ENCODE measurements around the gene TMEM132E.
A peak's percentile ranks its signal among the peaks of the same experiment; 100 is the strongest.
"Not testable (repeated sequence)": the region's sequence is repeated elsewhere in the genome, so short reads cannot be mapped to it uniquely, and the experiment has no call there.

The TMEM132E gene

DNA sequence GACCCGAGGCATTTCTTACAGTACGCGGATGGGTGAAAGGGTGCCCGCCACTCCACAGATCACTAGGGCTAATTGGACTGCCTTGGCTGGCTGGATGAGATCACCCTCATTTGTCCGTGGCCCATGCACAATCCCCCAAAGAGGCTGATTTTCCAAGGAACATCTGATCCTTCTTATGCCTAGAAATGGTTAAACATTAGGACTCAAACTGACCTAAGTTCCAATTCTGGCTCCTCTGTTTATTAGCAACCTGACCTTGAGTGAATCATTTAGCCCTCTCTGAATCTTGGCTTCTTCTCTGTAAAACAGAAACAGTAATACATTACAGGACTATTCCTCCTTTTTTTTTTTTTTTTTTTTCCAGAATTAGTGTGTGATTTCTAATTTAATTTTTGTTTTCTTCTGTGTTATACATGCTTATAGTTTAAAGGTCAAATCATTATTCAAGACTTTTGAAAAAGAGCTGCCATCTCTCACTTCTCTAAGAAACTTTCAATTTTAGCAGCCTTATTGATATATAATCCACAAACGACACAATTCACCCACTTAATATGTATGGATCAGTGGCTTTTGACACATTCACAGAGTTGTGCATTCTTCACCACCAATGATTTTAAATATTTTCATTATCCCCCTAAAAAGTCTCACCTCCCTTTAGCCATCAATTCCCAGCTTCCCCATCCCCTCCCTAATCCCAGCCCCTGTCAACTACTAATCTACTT lies 45.4 kb upstream of the TMEM132E start:
- Histone ChIP-seq H3K27ac (ENCODE audit: extremely low read depth, low read depth, low read length) (no peak overlapping the region), H3K36me3 (ENCODE audit: control insufficient read depth in 2 of 2, insufficient read depth in 1 of 2, low read length in 2 of 2) (no peaks in the 10 kb centered on the region), H3K9me3 (ENCODE audit: control insufficient read depth, insufficient read depth, low read depth, low read length) (no peaks in the 10 kb centered on the region), H3K4me3 (ENCODE audit: low read depth, low read length) (no peak overlapping the region), H3K4me1 (ENCODE audit: control insufficient read depth, insufficient read depth, low read length) (no peaks in the 10 kb centered on the region)
- ChIA-PET CTCF (interaction anchor here (0.7 to 2.8 kb wide), 2 partner anchors 8 to 287 kb away, joined by 3 to 17 read pairs; no protein-coding TSS in a partner anchor), POLR2A (no interaction called here)
- TF ChIP-seq SALL2 (tag by site-specific recombination; IDR thresholded peaks at IDR 0.05; ENCODE audit: borderline replicate concordance) (no peak), ZNF221 (tag by site-specific recombination; IDR thresholded peaks at IDR 0.05; ENCODE audit: borderline replicate concordance) (no peak), ZNF292 (tag by site-specific recombination; IDR thresholded peaks at IDR 0.05; ENCODE audit: borderline replicate concordance, low read depth) (no peak), ZNF202 (tag by site-specific recombination; IDR thresholded peaks at IDR 0.05; ENCODE audit: borderline replicate concordance) (no peak), ZNF155 (tag by site-specific recombination; IDR thresholded peaks at IDR 0.05) (no peak), ZBTB26 (tag by site-specific recombination; optimal IDR thresholded peaks at IDR 0.05) (no peak), BCL11A (tag by site-specific recombination; IDR thresholded peaks at IDR 0.05; ENCODE audit: low read depth) (no peak), ZFP37 (tag by site-specific recombination; IDR thresholded peaks at IDR 0.05) (no peak), ZNF514 (tag by site-specific recombination; IDR thresholded peaks at IDR 0.05) (no peak)
- TF ChIP-seq, protein P1, sequence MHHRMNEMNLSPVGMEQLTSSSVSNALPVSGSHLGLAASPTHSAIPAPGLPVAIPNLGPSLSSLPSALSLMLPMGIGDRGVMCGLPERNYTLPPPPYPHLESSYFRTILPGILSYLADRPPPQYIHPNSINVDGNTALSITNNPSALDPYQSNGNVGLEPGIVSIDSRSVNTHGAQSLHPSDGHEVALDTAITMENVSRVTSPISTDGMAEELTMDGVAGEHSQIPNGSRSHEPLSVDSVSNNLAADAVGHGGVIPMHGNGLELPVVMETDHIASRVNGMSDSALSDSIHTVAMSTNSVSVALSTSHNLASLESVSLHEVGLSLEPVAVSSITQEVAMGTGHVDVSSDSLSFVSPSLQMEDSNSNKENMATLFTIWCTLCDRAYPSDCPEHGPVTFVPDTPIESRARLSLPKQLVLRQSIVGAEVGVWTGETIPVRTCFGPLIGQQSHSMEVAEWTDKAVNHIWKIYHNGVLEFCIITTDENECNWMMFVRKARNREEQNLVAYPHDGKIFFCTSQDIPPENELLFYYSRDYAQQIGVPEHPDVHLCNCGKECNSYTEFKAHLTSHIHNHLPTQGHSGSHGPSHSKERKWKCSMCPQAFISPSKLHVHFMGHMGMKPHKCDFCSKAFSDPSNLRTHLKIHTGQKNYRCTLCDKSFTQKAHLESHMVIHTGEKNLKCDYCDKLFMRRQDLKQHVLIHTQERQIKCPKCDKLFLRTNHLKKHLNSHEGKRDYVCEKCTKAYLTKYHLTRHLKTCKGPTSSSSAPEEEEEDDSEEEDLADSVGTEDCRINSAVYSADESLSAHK (tag by site-specific recombination; IDR thresholded peaks at IDR 0.05): no peak

GRCh38 chr17:34537445-34537844 lies 41.9 kb upstream of the TMEM132E start:
- Histone ChIP-seq H3K27ac (ENCODE audit: extremely low read depth, low read depth, low read length) (no peak overlapping the region), H3K36me3 (ENCODE audit: control insufficient read depth in 2 of 2, insufficient read depth in 1 of 2, low read length in 2 of 2) (no peaks in the 10 kb centered on the region), H3K4me1 (ENCODE audit: control insufficient read depth, insufficient read depth, low read length) (no peaks in the 10 kb centered on the region), H3K4me3 (ENCODE audit: low read depth, low read length) (no peak overlapping the region), H3K9me3 (ENCODE audit: control insufficient read depth, insufficient read depth, low read depth, low read length) (no peaks in the 10 kb centered on the region)
- ChIA-PET POLR2A (no interaction called here), CTCF (interaction anchor here (0.7 kb wide), 1 partner anchor 20 kb away, joined by 3 read pairs; no protein-coding TSS in a partner anchor)
- TF ChIP-seq, protein P2, sequence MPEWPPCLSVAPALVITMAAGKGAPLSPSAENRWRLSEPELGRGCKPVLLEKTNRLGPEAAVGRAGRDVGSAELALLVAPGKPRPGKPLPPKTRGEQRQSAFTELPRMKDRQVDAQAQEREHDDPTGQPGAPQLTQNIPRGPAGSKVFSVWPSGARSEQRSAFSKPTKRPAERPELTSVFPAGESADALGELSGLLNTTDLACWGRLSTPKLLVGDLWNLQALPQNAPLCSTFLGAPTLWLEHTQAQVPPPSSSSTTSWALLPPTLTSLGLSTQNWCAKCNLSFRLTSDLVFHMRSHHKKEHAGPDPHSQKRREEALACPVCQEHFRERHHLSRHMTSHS (tag by site-specific recombination; IDR thresholded peaks at IDR 0.05): no peak
- TF ChIP-seq ZNF513 (tag by site-specific recombination; IDR thresholded peaks at IDR 0.05): peak; percentile 72

GRCh38 chr17:34538582-34538981 lies 40.8 kb upstream of the TMEM132E start:
- H3K4me3 ChIP-seq (ENCODE audit: low read depth, low read length); POLR2A ChIA-PET; H3K4me1 ChIP-seq (ENCODE audit: control insufficient read depth, insufficient read depth, low read length); H3K27ac ChIP-seq (ENCODE audit: extremely low read depth, low read depth, low read length); H3K36me3 ChIP-seq (ENCODE audit: control insufficient read depth in 2 of 2, insufficient read depth in 1 of 2, low read length in 2 of 2); H3K9me3 ChIP-seq (ENCODE audit: control insufficient read depth, insufficient read depth, low read depth, low read length): not testable (repeated sequence)
- CTCF ChIA-PET: interaction anchor here (0.6 to 0.9 kb wide), 2 partner anchors 34 to 350 kb away, joined by 3 read pairs; no protein-coding TSS in a partner anchor
- TF ChIP-seq ZNF558 (tag by site-specific recombination; IDR thresholded peaks at IDR 0.05) (peak; percentile 66; the same call in 1 of the 2 replicates), ZNF140 (tag by site-specific recombination; IDR thresholded peaks at IDR 0.05) (peak; percentile 35; the same call in 1 of the 2 replicates), ZNF560 (tag by site-specific recombination; IDR thresholded peaks at IDR 0.05; ENCODE audit: borderline replicate concordance) (peak; percentile 72; the same call in 1 of the 2 replicates), ZNF266 (tag by site-specific recombination; IDR thresholded peaks at IDR 0.05; ENCODE audit: low read depth) (0 out of 2 replicates have a peak, but pooled peaks have one; percentile 22), ZNF518A (tag by site-specific recombination; conservative IDR thresholded peaks at IDR 0.05; ENCODE audit: low read depth) (peak; percentile 92), ZNF501 (tag by site-specific recombination; IDR thresholded peaks at IDR 0.05) (0 out of 2 replicates have a peak, but pooled peaks have one; percentile 50), ZNF341 (tag by site-specific recombination; IDR thresholded peaks at IDR 0.05; ENCODE audit: low read depth) (peak; percentile 15; the same call in 1 of the 2 replicates)

Measured in HEK293 (cell line).